Measurements from ENCODE around the gene HMGB2. TPM values are rescaled to one million over a fixed set of nuclear protein-coding genes. Genes with fewer than 3 reads are reported as not detected.
A peak's percentile ranks its signal among the peaks of the same experiment; 100 is the strongest.

The HMGB2 gene
- total RNA-seq, 2 experiments from 2014 or later: 776 to 794 TPM

- H3K4me1 Mint-ChIP-seq: peaks cover 42% of the 10 kb centered on the region
- CTCF ChIA-PET: interaction anchor here (1.0 to 7.9 kb wide), 8 partner anchors 12 to 87 kb away, joined by 3 to 90 read pairs (median 5); partner anchors contain the start of gene SAP30
- H3K27ac Mint-ChIP-seq: peak overlapping the region; percentile 91
- no peaks in the 10 kb centered on the region for H3K27me3 Mint-ChIP-seq
- no peak for DNase-seq
- peak overlapping the region; percentile 94 for H3K4me3 Mint-ChIP-seq
- POLR2A ChIA-PET: interaction anchor here (0.7 to 14.2 kb wide), 25 partner anchors 7 to 951 kb away, joined by 3 to 710 read pairs (median 9); partner anchors contain the start of genes CEP44, GALNT7 and SAP30
- no peaks in the 10 kb centered on the region for H3K9me3 Mint-ChIP-seq
- H3K36me3 Mint-ChIP-seq (ENCODE audit: low read depth): peaks cover 54% of the 10 kb centered on the region
Measured at GRCh38 chr4:173332963-173333657, 1.0 kb downstream of the HMGB2 start.

GRCh38 chr4:173332021-173332487 lies 2.1 kb downstream of the HMGB2 start:
- no peak for DNase-seq
- Mint-ChIP-seq H3K36me3 (ENCODE audit: low read depth) (peaks cover 62% of the 10 kb centered on the region), H3K27me3 (no peaks in the 10 kb centered on the region), H3K27ac (peak overlapping the region; percentile 91), H3K4me1 (peaks cover 35% of the 10 kb centered on the region), H3K4me3 (peak overlapping the region; percentile 94), H3K9me3 (no peaks in the 10 kb centered on the region)
- POLR2A ChIA-PET: interaction anchor here (0.9 to 14.2 kb wide), 9 partner anchors 12 to 952 kb away, joined by 3 to 710 read pairs (median 10); partner anchors contain the start of genes CEP44, GALNT7 and SAP30
- CTCF ChIA-PET: interaction anchor here (1.0 to 7.9 kb wide), 6 partner anchors 13 to 89 kb away, joined by 3 to 90 read pairs (median 4); partner anchors contain the start of gene SAP30

GRCh38 chr4:173330590-173330989 lies 3.6 kb downstream of the HMGB2 start:
- Mint-ChIP-seq H3K36me3 (ENCODE audit: low read depth) (peaks cover 73% of the 10 kb centered on the region), H3K9me3 (no peaks in the 10 kb centered on the region), H3K4me3 (peak overlapping the region; percentile 51), H3K4me1 (peaks cover 31% of the 10 kb centered on the region), H3K27me3 (no peaks in the 10 kb centered on the region), H3K27ac (peak overlapping the region; percentile 47)
- ChIA-PET POLR2A (interaction anchor here (1.2 to 14.2 kb wide), 7 partner anchors 10 to 163 kb away, joined by 3 to 710 read pairs (median 6); partner anchors contain the start of genes GALNT7 and SAP30), CTCF (interaction anchor here (1.2 to 7.9 kb wide), 4 partner anchors 12 to 91 kb away, joined by 3 to 90 read pairs (median 10); partner anchors contain the start of gene SAP30)
- no peak for DNase-seq

GRCh38 chr4:173328236-173328901 lies 5.8 kb downstream of the HMGB2 start:
- DNase-seq: no peak
- Mint-ChIP-seq H3K36me3 (ENCODE audit: low read depth) (peaks cover 73% of the 10 kb centered on the region), H3K4me1 (peaks cover 28% of the 10 kb centered on the region), H3K27ac (no peak overlapping the region), H3K27me3 (no peaks in the 10 kb centered on the region), H3K9me3 (no peaks in the 10 kb centered on the region), H3K4me3 (no peak overlapping the region)
- POLR2A ChIA-PET: interaction anchor here (1.3 to 14.2 kb wide), 4 partner anchors 8 to 160 kb away, joined by 3 to 710 read pairs (median 40); partner anchors contain the start of genes GALNT7 and SAP30
- CTCF ChIA-PET: interaction anchor here (1.1 kb wide), 1 partner anchor 9 kb away, joined by 4 read pairs; no protein-coding TSS in a partner anchor

GRCh38 chr4:173325007-173325736 lies 9.0 kb downstream of the HMGB2 start:
- peaks cover 56% of the 10 kb centered on the region for H3K36me3 Mint-ChIP-seq (ENCODE audit: low read depth)

GRCh38 chr4:173319696-173320095 lies 14.5 kb downstream of the HMGB2 start:
- Mint-ChIP-seq H3K36me3 (ENCODE audit: low read depth) (peaks cover 14% of the 10 kb centered on the region), H3K4me3 (no peak overlapping the region), H3K27me3 (no peaks in the 10 kb centered on the region), H3K4me1 (peaks cover 8% of the 10 kb centered on the region), H3K9me3 (no peaks in the 10 kb centered on the region), H3K27ac (no peak overlapping the region)
- POLR2A ChIA-PET: interaction anchor here (1.0 to 5.4 kb wide), 3 partner anchors 13 to 98 kb away, joined by 3 to 70 read pairs (median 4); partner anchors contain the start of gene HMGB2
- CTCF ChIA-PET: interaction anchor here (0.8 to 5.8 kb wide), 13 partner anchors 10 to 96 kb away, joined by 3 to 150 read pairs (median 4); partner anchors contain the start of gene SAP30
- DNase-seq: no peak

More at GRCh38 chr4:173325007-173325736, 9.0 kb downstream of the HMGB2 start:
- no peak overlapping the region for H3K4me3 Mint-ChIP-seq
- ChIA-PET CTCF (interaction anchor here (1.0 to 1.1 kb wide), 2 partner anchors 87 to 95 kb away, joined by 3 read pairs; no protein-coding TSS in a partner anchor), POLR2A (interaction anchor here (1.1 to 3.4 kb wide), 4 partner anchors 9 to 50 kb away, joined by 3 to 20 read pairs (median 4); partner anchors contain the start of gene HMGB2)
- no peaks in the 10 kb centered on the region for H3K27me3 Mint-ChIP-seq
- peaks cover 14% of the 10 kb centered on the region for H3K4me1 Mint-ChIP-seq
- H3K27ac Mint-ChIP-seq: no peak overlapping the region
- no peaks in the 10 kb centered on the region for H3K9me3 Mint-ChIP-seq
- DNase-seq: no peak

GRCh38 chr4:173318648-173319211 lies 15.4 kb downstream of the HMGB2 start:
- CTCF ChIA-PET: interaction anchor here (0.7 to 5.8 kb wide), 23 partner anchors 9 to 307 kb away, joined by 3 to 150 read pairs (median 4); no protein-coding TSS in a partner anchor
- H3K36me3 Mint-ChIP-seq (ENCODE audit: low read depth): peaks cover 14% of the 10 kb centered on the region

GRCh38 chr4:173318240-173318639 lies 15.9 kb downstream of the HMGB2 start:
- no peak overlapping the region for H3K4me3 Mint-ChIP-seq
- peaks cover 14% of the 10 kb centered on the region for H3K36me3 Mint-ChIP-seq (ENCODE audit: low read depth)
- ChIA-PET CTCF (interaction anchor here (1.0 to 5.8 kb wide), 8 partner anchors 18 to 306 kb away, joined by 3 to 150 read pairs (median 4); no protein-coding TSS in a partner anchor), POLR2A (interaction anchor here (1.1 to 5.4 kb wide), 2 partner anchors 10 to 14 kb away, joined by 3 to 70 read pairs; partner anchors contain the start of gene HMGB2)
- H3K9me3 Mint-ChIP-seq: no peaks in the 10 kb centered on the region
- DNase-seq: no peak
- H3K27ac Mint-ChIP-seq: no peak overlapping the region
- peaks cover 8% of the 10 kb centered on the region for H3K4me1 Mint-ChIP-seq
- no peaks in the 10 kb centered on the region for H3K27me3 Mint-ChIP-seq

More at GRCh38 chr4:173318648-173319211, 15.4 kb downstream of the HMGB2 start:
- Mint-ChIP-seq H3K27ac (no peak overlapping the region), H3K9me3 (no peaks in the 10 kb centered on the region), H3K4me3 (no peak overlapping the region), H3K4me1 (peaks cover 8% of the 10 kb centered on the region), H3K27me3 (no peaks in the 10 kb centered on the region)
- no peak for DNase-seq
- POLR2A ChIA-PET: interaction anchor here (0.7 to 5.4 kb wide), 5 partner anchors 8 to 99 kb away, joined by 3 to 70 read pairs (median 3); partner anchors contain the start of gene HMGB2

- ChIA-PET CTCF (interaction anchor here (0.7 to 3.8 kb wide), 2 partner anchors 16 to 18 kb away, joined by 3 to 22 read pairs; no protein-coding TSS in a partner anchor), POLR2A (interaction anchor here (1.4 kb wide), 1 partner anchor 17 kb away, joined by 3 read pairs; the partner anchor contains the start of gene HMGB2)
- no peak overlapping the region for H3K4me3 Mint-ChIP-seq
- H3K9me3 Mint-ChIP-seq: no peaks in the 10 kb centered on the region
- DNase-seq: no peak
- no peak overlapping the region for H3K27ac Mint-ChIP-seq
- no peaks in the 10 kb centered on the region for H3K27me3 Mint-ChIP-seq
- peaks cover 16% of the 10 kb centered on the region for H3K36me3 Mint-ChIP-seq (ENCODE audit: low read depth)
- peaks cover 8% of the 10 kb centered on the region for H3K4me1 Mint-ChIP-seq
Measured at GRCh38 chr4:173317004-173317403, 17.2 kb downstream of the HMGB2 start.

GRCh38 chr4:173316060-173316459 lies 18.1 kb downstream of the HMGB2 start:
- H3K27me3 Mint-ChIP-seq: no peaks in the 10 kb centered on the region
- H3K4me3 Mint-ChIP-seq: no peak overlapping the region
- DNase-seq: no peak
- H3K4me1 Mint-ChIP-seq: peaks cover 8% of the 10 kb centered on the region
- POLR2A ChIA-PET: interaction anchor here (1.4 kb wide), 1 partner anchor 18 kb away, joined by 3 read pairs; the partner anchor contains the start of gene HMGB2
- H3K36me3 Mint-ChIP-seq (ENCODE audit: low read depth): peaks cover 17% of the 10 kb centered on the region
- no peak overlapping the region for H3K27ac Mint-ChIP-seq
- CTCF ChIA-PET: interaction anchor here (1.1 kb wide), 1 partner anchor 102 kb away, joined by 7 read pairs; no protein-coding TSS in a partner anchor
- H3K9me3 Mint-ChIP-seq: no peaks in the 10 kb centered on the region

GRCh38 chr4:173314715-173315114 lies 19.4 kb downstream of the HMGB2 start:
- DNase-seq: no peak
- POLR2A ChIA-PET: interaction anchor here (0.6 to 1.1 kb wide), 2 partner anchors 13 to 23 kb away, joined by 3 read pairs; no protein-coding TSS in a partner anchor
- H3K36me3 Mint-ChIP-seq (ENCODE audit: low read depth): peaks cover 17% of the 10 kb centered on the region
- no peak overlapping the region for H3K4me3 Mint-ChIP-seq
- H3K4me1 Mint-ChIP-seq: peaks cover 7% of the 10 kb centered on the region
- no peaks in the 10 kb centered on the region for H3K9me3 Mint-ChIP-seq
- H3K27me3 Mint-ChIP-seq: no peaks in the 10 kb centered on the region
- H3K27ac Mint-ChIP-seq: no peak overlapping the region
- CTCF ChIA-PET: interaction anchor here (1.4 to 6.6 kb wide), 3 partner anchors 15 to 107 kb away, joined by 3 to 44 read pairs (median 13); no protein-coding TSS in a partner anchor

Data from activated CD4-positive, alpha-beta memory T cell treated with anti-CD3 and anti-CD28 coated beads, Interleukin-2, amount 10 ng/mL, durations not matched to agents 7 days and 5 days (primary cell).